KMS-11 (cell line): ENCODE measurements around the gene NTNG2.

Experiments
- H2AFZ ChIP-seq: fragments of 200-600 bp; sonication (generic); 2 replicates; pipeline ENCODE4 v1.6.1; 2016; ENCODE audit warnings: antibody characterized with exemption, mixed run types, low read depth
- H3K27ac ChIP-seq: fragments of 200-600 bp; sonication (generic); 2 replicates; pipeline ENCODE4 v1.6.1; 2016; ENCODE audit warnings: mild to moderate bottlenecking, mixed run types
- H3K27me3 ChIP-seq: fragments of 200-600 bp; sonication (generic); 2 replicates; pipeline ENCODE4 v1.6.1; 2017; ENCODE audit warnings: mild to moderate bottlenecking, low read depth, mixed run types, moderate library complexity; ENCODE audit not compliant: insufficient read depth
- H3K36me3 ChIP-seq: fragments of 200-600 bp; sonication (generic); 2 replicates; pipeline ENCODE4 v1.6.1; 2017; ENCODE audit warnings: mild to moderate bottlenecking, mixed run types; ENCODE audit not compliant: insufficient read depth
- H3K4me1 ChIP-seq: fragments of 200-600 bp; sonication (generic); 2 replicates; pipeline ENCODE4 v1.6.1; 2016; ENCODE audit warnings: mild to moderate bottlenecking, low read depth, mixed run types; ENCODE audit not compliant: poor library complexity, severe bottlenecking
- H3K4me2 ChIP-seq: fragments of 200-600 bp; sonication (generic); 2 replicates; pipeline ENCODE4 v1.7.0; 2016; ENCODE audit warnings: mild to moderate bottlenecking, mixed run types
- H3K4me3 ChIP-seq: fragments of 200-600 bp; sonication (generic); IDR thresholded peaks from 2 replicates; pipeline ENCODE4 v1.6.1; 2017; ENCODE audit warnings: low read depth, low read length, mixed read lengths; ENCODE audit not compliant: insufficient read depth
- H3K79me2 ChIP-seq: fragments of 200-600 bp; sonication (generic); 2 replicates; pipeline ENCODE4 v1.6.1; 2016; ENCODE audit warnings: low read depth, mixed run types; ENCODE audit not compliant: insufficient read depth
- H3K9ac ChIP-seq: fragments of 200-600 bp; sonication (generic); 2 replicates; pipeline ENCODE4 v1.6.1; 2016; ENCODE audit warnings: mild to moderate bottlenecking, mixed run types
- H4K20me1 ChIP-seq: fragments of 200-600 bp; sonication (generic); 2 replicates; pipeline ENCODE4 v1.6.1; 2016; ENCODE audit warnings: mild to moderate bottlenecking, mixed run types; ENCODE audit not compliant: insufficient read depth
- CTCF ChIP-seq: fragments of 200-600 bp; sonication (generic); conservative IDR thresholded peaks from 2 replicates; pipeline ENCODE4 v1.6.1; 2017; ENCODE audit warnings: low read depth, mild to moderate bottlenecking, antibody characterized with exemption, low read length, moderate library complexity, mixed read lengths

The NTNG2 gene

DNA sequence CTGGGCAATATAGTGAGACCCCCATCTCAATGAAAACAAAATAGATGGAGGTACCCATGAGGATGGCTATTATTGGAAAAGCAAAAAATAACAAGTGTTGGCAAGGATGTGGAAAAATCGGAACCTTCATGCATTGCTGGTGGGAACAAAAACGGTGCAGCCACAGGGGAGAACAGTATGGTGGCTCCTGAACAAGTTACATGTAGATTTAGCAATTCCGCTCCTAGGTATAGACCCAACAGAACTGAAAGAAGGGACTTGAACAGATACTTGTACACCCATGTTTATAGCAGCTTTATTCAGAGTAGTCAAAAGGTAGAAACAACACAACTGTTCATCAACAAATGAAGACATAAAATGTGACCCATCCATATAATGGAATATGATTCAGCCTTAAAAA is 43.0 kb downstream of the NTNG2 start:
- no peaks in the 10 kb centered on the region for H3K36me3 ChIP-seq
- no peak for TF ChIP-seq CTCF

DNA sequence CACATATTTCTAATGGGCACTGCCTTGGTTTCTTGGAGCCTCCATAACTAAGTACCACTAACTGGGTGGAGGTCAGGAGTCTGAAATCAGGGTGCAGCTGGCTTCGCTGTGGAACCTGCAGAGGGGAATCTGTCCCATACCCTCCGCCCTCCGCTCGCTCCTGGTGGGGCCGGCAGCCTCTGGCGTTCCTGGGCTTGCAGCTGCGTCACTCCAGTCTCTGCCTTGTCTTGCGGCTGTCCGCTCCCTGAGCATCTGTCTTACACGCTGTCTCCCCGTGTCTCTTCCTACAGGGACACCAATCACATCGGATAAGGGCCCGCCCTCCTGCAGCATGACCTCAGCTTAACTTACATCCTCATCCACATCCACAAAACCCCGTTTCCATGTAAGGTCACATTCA is 45.4 kb downstream of the NTNG2 start:
- H3K4me3 ChIP-seq: no peak overlapping the region
- H3K9ac ChIP-seq: no peak overlapping the region
- TF ChIP-seq CTCF: no peak
- H2AFZ ChIP-seq: no peak overlapping the region
- no peak overlapping the region for H3K27ac ChIP-seq
- no peaks in the 10 kb centered on the region for H3K4me1 ChIP-seq
- H3K79me2 ChIP-seq: no peaks in the 10 kb centered on the region
- H3K4me2 ChIP-seq: no peak overlapping the region
- peaks cover 96% of the 10 kb centered on the region for H3K27me3 ChIP-seq
- no peaks in the 10 kb centered on the region for H4K20me1 ChIP-seq
- H3K36me3 ChIP-seq: no peaks in the 10 kb centered on the region

More for the DNA sequence above, 43.0 kb downstream of the NTNG2 start:
- Histone ChIP-seq H3K4me3 (no peak overlapping the region), H3K4me1 (no peaks in the 10 kb centered on the region), H3K79me2 (no peaks in the 10 kb centered on the region), H2AFZ (no peak overlapping the region), H3K27ac (no peak overlapping the region), H4K20me1 (no peaks in the 10 kb centered on the region), H3K27me3 (peaks cover 96% of the 10 kb centered on the region), H3K9ac (no peak overlapping the region), H3K4me2 (no peak overlapping the region)

- TF ChIP-seq CTCF: no peak
- Histone ChIP-seq H3K4me3 (no peak overlapping the region), H2AFZ (no peak overlapping the region)
These were observed 46.2 kb downstream of the NTNG2 start for GRCh38 chr9:132207839-132208615.

DNA sequence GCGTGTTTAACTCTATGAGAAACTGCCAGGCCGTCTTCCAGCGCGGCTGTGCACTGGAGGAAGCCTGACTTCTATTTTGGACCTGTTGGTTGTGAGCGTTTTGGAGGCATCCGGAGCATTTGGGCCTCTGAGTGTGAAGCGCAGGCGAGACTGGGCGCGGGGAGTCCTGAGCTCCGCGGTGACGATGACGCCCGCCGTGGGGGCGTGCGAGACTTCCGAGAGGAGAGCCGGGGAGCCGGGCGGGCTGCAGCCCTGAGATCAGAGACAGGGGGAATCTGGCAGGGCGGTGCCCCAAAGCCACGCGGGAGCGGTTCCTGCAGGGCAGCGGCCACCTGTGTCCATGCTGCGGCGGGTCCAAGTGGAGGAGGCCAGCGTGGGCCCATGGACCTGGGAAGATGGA is 47.4 kb downstream of the NTNG2 start:
- no peak overlapping the region for H3K9ac ChIP-seq
- H3K4me3 ChIP-seq: no peak overlapping the region
- H3K36me3 ChIP-seq: no peaks in the 10 kb centered on the region
- H3K4me1 ChIP-seq: no peaks in the 10 kb centered on the region
- peaks cover 95% of the 10 kb centered on the region for H3K27me3 ChIP-seq
- no peak overlapping the region for H2AFZ ChIP-seq
- no peaks in the 10 kb centered on the region for H3K79me2 ChIP-seq
- H3K4me2 ChIP-seq: no peak overlapping the region
- H3K27ac ChIP-seq: no peak overlapping the region
- no peak for TF ChIP-seq CTCF
- no peaks in the 10 kb centered on the region for H4K20me1 ChIP-seq

More at GRCh38 chr9:132207839-132208615, 46.2 kb downstream of the NTNG2 start:
- no peak overlapping the region for H3K27ac ChIP-seq
- H3K4me2 ChIP-seq: no peak overlapping the region
- peaks cover 96% of the 10 kb centered on the region for H3K27me3 ChIP-seq
- H3K4me1 ChIP-seq: no peaks in the 10 kb centered on the region
- H3K36me3 ChIP-seq: no peaks in the 10 kb centered on the region
- H4K20me1 ChIP-seq: no peaks in the 10 kb centered on the region
- H3K79me2 ChIP-seq: no peaks in the 10 kb centered on the region
- no peak overlapping the region for H3K9ac ChIP-seq
